ENCODE results near the gene SYS1.

Gene SYS1

DNA sequence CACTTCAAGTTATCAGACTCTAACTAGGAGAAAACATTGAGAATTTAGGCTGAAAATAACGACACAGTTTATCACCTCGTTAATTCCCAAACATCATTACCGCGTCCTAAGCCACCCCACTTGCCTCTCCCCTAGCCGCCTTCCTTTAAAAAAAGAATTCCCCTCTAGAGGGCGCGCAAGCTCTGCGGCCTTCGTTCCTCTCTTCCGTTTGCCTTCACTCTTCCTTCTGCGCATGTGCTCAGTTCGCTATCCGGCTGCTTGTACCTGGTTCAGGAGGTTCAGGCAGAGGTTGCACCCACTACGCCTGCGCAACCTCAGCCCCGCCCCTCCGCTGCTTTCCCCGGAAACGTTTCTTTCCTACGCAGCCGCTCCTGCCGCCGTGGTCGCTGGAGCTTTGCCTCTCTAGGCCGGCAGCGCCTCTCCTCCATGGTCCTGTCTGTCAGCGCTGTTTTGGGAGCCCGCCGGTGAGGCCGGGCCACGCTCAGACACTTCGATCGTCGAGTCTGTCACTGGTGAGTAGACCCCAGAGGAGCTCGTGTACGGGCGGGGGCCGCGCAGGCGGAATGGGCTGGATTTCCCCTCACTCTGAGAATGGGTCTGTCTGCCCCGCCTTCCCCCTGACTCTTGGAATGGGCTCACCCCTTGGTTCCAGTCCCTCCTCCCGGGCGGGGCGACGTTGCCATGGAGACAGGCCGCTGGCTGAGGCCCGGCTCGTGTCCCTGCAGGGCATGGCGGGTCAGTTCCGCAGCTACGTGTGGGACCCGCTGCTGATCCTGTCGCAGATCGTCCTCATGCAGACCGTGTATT, at the start of gene SYS1:
Gene SYS1 (plus strand): TSS at position 353 of the 807 bp plus-strand sequence. CDS start 376 bp downstream, at position 729.
- H3K27ac ChIP-seq (ENCODE audit: low read depth, low read length, poor library complexity, severe bottlenecking) = peak within 1 kb of the TSS; percentile 57
- H3K9ac ChIP-seq (ENCODE audit: low read length) = peak within 1 kb of the TSS; percentile 81
- H3F3A ChIP-seq (ENCODE audit: insufficient read depth, low read length) = 0 out of 2 replicates have a peak, but pooled peaks cover 4% of the 10 kb centered on the region
- TF ChIP-seq, protein P1, sequence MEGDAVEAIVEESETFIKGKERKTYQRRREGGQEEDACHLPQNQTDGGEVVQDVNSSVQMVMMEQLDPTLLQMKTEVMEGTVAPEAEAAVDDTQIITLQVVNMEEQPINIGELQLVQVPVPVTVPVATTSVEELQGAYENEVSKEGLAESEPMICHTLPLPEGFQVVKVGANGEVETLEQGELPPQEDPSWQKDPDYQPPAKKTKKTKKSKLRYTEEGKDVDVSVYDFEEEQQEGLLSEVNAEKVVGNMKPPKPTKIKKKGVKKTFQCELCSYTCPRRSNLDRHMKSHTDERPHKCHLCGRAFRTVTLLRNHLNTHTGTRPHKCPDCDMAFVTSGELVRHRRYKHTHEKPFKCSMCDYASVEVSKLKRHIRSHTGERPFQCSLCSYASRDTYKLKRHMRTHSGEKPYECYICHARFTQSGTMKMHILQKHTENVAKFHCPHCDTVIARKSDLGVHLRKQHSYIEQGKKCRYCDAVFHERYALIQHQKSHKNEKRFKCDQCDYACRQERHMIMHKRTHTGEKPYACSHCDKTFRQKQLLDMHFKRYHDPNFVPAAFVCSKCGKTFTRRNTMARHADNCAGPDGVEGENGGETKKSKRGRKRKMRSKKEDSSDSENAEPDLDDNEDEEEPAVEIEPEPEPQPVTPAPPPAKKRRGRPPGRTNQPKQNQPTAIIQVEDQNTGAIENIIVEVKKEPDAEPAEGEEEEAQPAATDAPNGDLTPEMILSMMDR (IDR thresholded peaks at IDR 0.05; ENCODE audit: low read length) = peak; percentile 82
- no peak for TF ChIP-seq EZH2 (IDR thresholded peaks at IDR 0.05; ENCODE audit: borderline replicate concordance, low read length)
- H3K79me2 ChIP-seq (ENCODE audit: insufficient read depth, low read length) = no peaks in the 10 kb centered on the region
- H3K27me3 ChIP-seq (ENCODE audit: insufficient read depth, low read length) = no peaks in the 10 kb centered on the region
- no peaks in the 10 kb centered on the region for H4K20me1 ChIP-seq (ENCODE audit: insufficient read depth, low read length)
- H3K9me2 ChIP-seq (ENCODE audit: low read depth, low read length) = no peaks in the 10 kb centered on the region
- H3K36me3 ChIP-seq (ENCODE audit: insufficient read depth, low read length) = peaks cover 24% of the 10 kb centered on the region
- H3K4me2 ChIP-seq (ENCODE audit: low read length) = peak within 1 kb of the TSS; percentile 70
- no peak within 1 kb of the TSS for H2AFZ ChIP-seq (ENCODE audit: low read length)
- no peaks in the 10 kb centered on the region for H3K9me3 ChIP-seq (ENCODE audit: low read length)
- peak within 1 kb of the TSS; percentile 76 for H3K4me3 ChIP-seq (ENCODE audit: low read depth, low read length, poor library complexity, severe bottlenecking)
- peaks cover 25% of the 10 kb centered on the region for H3K4me1 ChIP-seq (ENCODE audit: insufficient read depth, low read length, severe bottlenecking)

DNA sequence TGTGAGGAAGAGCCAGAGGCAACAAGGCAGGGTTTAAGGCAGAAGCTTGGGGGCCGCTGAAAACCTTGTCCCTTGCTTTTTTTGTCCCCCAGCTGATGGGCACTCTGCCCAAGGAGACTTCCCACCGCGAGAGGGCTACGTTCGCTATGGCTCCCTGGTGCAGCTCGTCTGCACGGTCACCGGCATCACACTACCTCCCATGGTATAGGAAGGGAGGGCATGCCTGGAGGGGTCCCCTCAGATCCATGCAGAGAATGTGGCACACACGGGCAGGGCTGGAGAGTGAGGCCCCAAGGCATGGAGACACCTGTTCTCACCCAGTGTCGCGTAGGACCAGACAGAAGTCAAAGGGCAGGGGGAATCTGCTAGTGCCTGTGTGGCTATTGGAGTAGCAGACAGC, 49.0 kb upstream of the SYS1 start:
- no peaks in the 10 kb centered on the region for H3K9me2 ChIP-seq (ENCODE audit: low read depth, low read length)
- H3K79me2 ChIP-seq (ENCODE audit: insufficient read depth, low read length) = no peaks in the 10 kb centered on the region
- no peak overlapping the region for H3K4me2 ChIP-seq (ENCODE audit: low read length)
- no peaks in the 10 kb centered on the region for H3K36me3 ChIP-seq (ENCODE audit: insufficient read depth, low read length)
- no peak overlapping the region for H2AFZ ChIP-seq (ENCODE audit: low read length)
- H3K27ac ChIP-seq (ENCODE audit: low read depth, low read length, poor library complexity, severe bottlenecking) = no peak overlapping the region
- no peaks in the 10 kb centered on the region for H3K9me3 ChIP-seq (ENCODE audit: low read length)
- H3K27me3 ChIP-seq (ENCODE audit: insufficient read depth, low read length) = no peaks in the 10 kb centered on the region
- TF ChIP-seq, protein P1 (IDR thresholded peaks at IDR 0.05; ENCODE audit: low read length) = no peak
- no peak for TF ChIP-seq EZH2 (IDR thresholded peaks at IDR 0.05; ENCODE audit: borderline replicate concordance, low read length)
- H3K4me1 ChIP-seq (ENCODE audit: insufficient read depth, low read length, severe bottlenecking) = no peaks in the 10 kb centered on the region
- H3F3A ChIP-seq (ENCODE audit: insufficient read depth, low read length) = no peaks in the 10 kb centered on the region
- no peaks in the 10 kb centered on the region for H4K20me1 ChIP-seq (ENCODE audit: insufficient read depth, low read length)
- no peak overlapping the region for H3K4me3 ChIP-seq (ENCODE audit: low read depth, low read length, poor library complexity, severe bottlenecking)
- H3K9ac ChIP-seq (ENCODE audit: low read length) = no peak overlapping the region

DNA sequence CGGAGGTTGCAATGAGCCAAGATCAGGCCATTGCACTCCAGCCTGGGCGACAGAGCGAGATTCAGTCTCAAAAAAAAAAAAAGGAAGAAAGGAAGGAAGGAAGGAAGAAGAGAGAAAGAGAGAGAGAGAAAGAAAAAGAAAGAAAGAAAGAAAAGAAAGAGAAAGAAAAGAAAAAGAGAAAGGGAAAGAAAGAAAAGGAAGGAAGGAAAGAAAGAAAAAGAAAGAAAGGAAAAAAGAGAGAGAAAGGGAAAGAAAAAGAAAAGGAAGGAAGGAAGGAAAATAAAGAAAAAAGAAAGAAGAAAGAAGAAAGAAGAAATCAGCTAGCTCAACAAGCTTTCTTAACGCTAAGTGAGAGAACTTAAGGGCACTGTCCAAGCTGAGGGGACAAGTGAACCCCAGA, 47.3 kb upstream of the SYS1 start:
- H3K4me2 ChIP-seq (ENCODE audit: low read length) = no peak overlapping the region
- H3K9me2 ChIP-seq (ENCODE audit: low read depth, low read length) = no peaks in the 10 kb centered on the region
- peaks cover 1% of the 10 kb centered on the region for H3K4me1 ChIP-seq (ENCODE audit: insufficient read depth, low read length, severe bottlenecking)
- H3K79me2 ChIP-seq (ENCODE audit: insufficient read depth, low read length) = no peaks in the 10 kb centered on the region
- H4K20me1 ChIP-seq (ENCODE audit: insufficient read depth, low read length) = no peaks in the 10 kb centered on the region
- TF ChIP-seq, protein P1 (IDR thresholded peaks at IDR 0.05; ENCODE audit: low read length) = no peak
- no peak for TF ChIP-seq EZH2 (IDR thresholded peaks at IDR 0.05; ENCODE audit: borderline replicate concordance, low read length)
- no peaks in the 10 kb centered on the region for H3K27me3 ChIP-seq (ENCODE audit: insufficient read depth, low read length)
- H3K9me3 ChIP-seq (ENCODE audit: low read length) = no peaks in the 10 kb centered on the region
- no peak overlapping the region for H3K4me3 ChIP-seq (ENCODE audit: low read depth, low read length, poor library complexity, severe bottlenecking)
- H3K9ac ChIP-seq (ENCODE audit: low read length) = no peak overlapping the region
- H3K36me3 ChIP-seq (ENCODE audit: insufficient read depth, low read length) = no peaks in the 10 kb centered on the region
- no peak overlapping the region for H3K27ac ChIP-seq (ENCODE audit: low read depth, low read length, poor library complexity, severe bottlenecking)
- H2AFZ ChIP-seq (ENCODE audit: low read length) = no peak overlapping the region
- no peaks in the 10 kb centered on the region for H3F3A ChIP-seq (ENCODE audit: insufficient read depth, low read length)

Data from OCI-LY1 (cell line).